Pancreas (tissue), 10 donors: ENCODE measurements around the gene EIF1B. TPM values are rescaled to one million over a fixed set of nuclear protein-coding genes. Genes with fewer than 3 reads are reported as not detected.

Experiments
- ATAC-seq, 4 donors: fragments of 200-7000 bp; cut with Tn5 transposase; one replicate each; pipeline versions ENCODE4 v1.8.0 to v1.9.1; 2020; ENCODE audit warnings: mild to moderate bottlenecking in 4 of 4, moderate library complexity in 4 of 4
- DNase-seq, 6 donors: peaks; one replicate each; pipeline ENCODE4 v3.0.0-alpha.2; 2020
- FAIRE-seq: peaks from 2 replicates; lab custom pipeline; 2012; peaks lifted over from hg19 to GRCh38; lab: Jason Lieb, UNC
- H3K27ac ChIP-seq, 4 donors: fragments of 200-600 bp; sonication (generic); 1 replicate in 3 of 4; 2 replicates in 1 of 4; pipeline versions ENCODE4 v1.5.0 to v1.8.0; 2020
- H3K27me3 ChIP-seq, 4 donors: fragments of 200-600 bp; one replicate each; pipeline ENCODE4 v1.8.0; 2021
- H3K36me3 ChIP-seq, 3 donors: fragments of 200-600 bp; sonication (generic) in 1 of 3; one replicate each; pipeline versions ENCODE4 v1.5.0 to v1.8.0; 2020 to 2021
- H3K4me1 ChIP-seq, 3 donors: fragments of 200-600 bp; one replicate each; pipeline ENCODE4 v1.8.0; 2021
- H3K4me3 ChIP-seq, 4 donors: fragments of 200-600 bp; sonication (generic) in 2 of 4; one replicate each; pipeline versions ENCODE4 v1.5.0 to v1.8.0; 2020 to 2021
- H3K9me3 ChIP-seq, 4 donors: fragments of 200-600 bp; one replicate each; pipeline ENCODE4 v1.8.0; 2021
- CTCF ChIP-seq, 4 donors: fragments of 200-600 bp; sonication (generic) in 3 of 4; IDR thresholded peaks; one replicate each; pipeline versions ENCODE4 v1.5.0 to v1.8.0; 2021; ENCODE audit warnings: antibody characterized with exemption in 4 of 4
- WGBS, 2 donors: extraction: QIAGEN DNeasy Blood & Tissue Kit; methylation state at CpG; one replicate each; pipeline ENCODE4 v1.1.7; 2013; 5-methylcytosine and 5-hydroxymethylcytosine counted together
- intact Hi-C, 3 donors: fragments of 100-400 bp; cut with DNase I; formaldehyde crosslinking; loops; one replicate each; pipeline versions ENCODE4 v1.11.1 to v1.14.2; 2022
- polyA plus RNA-seq, 2 donors: library from polyadenylated mRNA; stranded (reverse); fragments of 200-250 nt; gene quantifications; one replicate each; pipeline ENCODE4 v1.2.3, GENCODE V29; 2013
- total RNA-seq, 6 donors: library from RNA; stranded (reverse); fragmentation: NEBNext Ultra II Directional in 4 of 6; extraction: Animal tissue kit (Norgen Biotek cat#: 25700) in 4 of 6; gene quantifications; one replicate each; pipeline versions ENCODE4 v1.2.1 to v1.2.4, GENCODE V29; 2021 to 2023
- donor health status: healthy with polysubstance abuse.
- donor health status: DM: no; HTN: no; CAD: no; lungs with moderate emphysema.
- donor health status: DM: no; HTN: no; CAD: no.
- donor health status: control.
- donor health status: control.
- donor health status: Bipolar disorder and iron deficiency.
- donor health status: DM: yes; HTN: yes; CAD: no.
- donor health status: DM: no; HTN: no; CAD: no.
- donor health status: DM: no; HTN: no; CAD: no.
- donor health status: DM: yes; HTN: yes; CAD: no.

Gene EIF1B
- total and polyA plus RNA-seq, 8 donors = 18.2 to 64.3 (median 20.5) TPM

- H3K4me1 ChIP-seq = no peaks in the 10 kb centered on the region
- DNase-seq = no peak
- TF ChIP-seq CTCF (IDR thresholded peaks at IDR 0.05) = no peak
- H3K27ac ChIP-seq = no peak overlapping the region
- intact Hi-C loops = no loop called here
- no peaks in the 10 kb centered on the region for H3K9me3 ChIP-seq
- H3K36me3 ChIP-seq = no peaks in the 10 kb centered on the region
- H3K4me3 ChIP-seq = no peak overlapping the region
- H3K27me3 ChIP-seq = no peaks in the 10 kb centered on the region
- ATAC-seq = no peak
- FAIRE-seq = no peak
- 93 to 95% methylated on average over 6 of the region's 6 CpGs for WGBS, 2 donors
Observed at GRCh38 chr3:40290396-40290795, 19.1 kb upstream of the EIF1B start.

GRCh38 chr3:40291471-40291870 lies 18.0 kb upstream of the EIF1B start:
- FAIRE-seq (no peak), DNase-seq (no peak)
- intact Hi-C loops = no loop called here

GRCh38 chr3:40292637-40293349 lies 16.7 kb upstream of the EIF1B start:
- H3K4me3 ChIP-seq = no peak overlapping the region
- FAIRE-seq (no peak), ATAC-seq (no peak), DNase-seq (no peak)
- 72 to 91% methylated on average over 4 of the region's 4 CpGs for WGBS, 2 donors
- no peaks in the 10 kb centered on the region for H3K27me3 ChIP-seq
- H3K9me3 ChIP-seq = no peaks in the 10 kb centered on the region
- intact Hi-C loops = no loop called here
- H3K36me3 ChIP-seq = no peaks in the 10 kb centered on the region
- H3K27ac ChIP-seq = no peak overlapping the region
- no peak for TF ChIP-seq CTCF (IDR thresholded peaks at IDR 0.05)
- no peaks in the 10 kb centered on the region for H3K4me1 ChIP-seq

More at GRCh38 chr3:40291471-40291870, 18.0 kb upstream of the EIF1B start:
- no peaks in the 10 kb centered on the region for H3K9me3 ChIP-seq
- H3K27ac ChIP-seq = no peak overlapping the region
- no peaks in the 10 kb centered on the region for H3K27me3 ChIP-seq
- no peaks in the 10 kb centered on the region for H3K4me1 ChIP-seq
- H3K4me3 ChIP-seq = no peak overlapping the region
- 92 to 93% methylated on average over 4 of the region's 4 CpGs for WGBS, 2 donors
- H3K36me3 ChIP-seq = no peaks in the 10 kb centered on the region
- TF ChIP-seq CTCF (IDR thresholded peaks at IDR 0.05) = no peak
- no peak for ATAC-seq

GRCh38 chr3:40294434-40294833 lies 15.1 kb upstream of the EIF1B start:
- WGBS, 2 donors = 94 to 95% methylated on average over 1 of the region's 1 CpG
- intact Hi-C loops = no loop called here
- TF ChIP-seq CTCF (IDR thresholded peaks at IDR 0.05) = no peak
- Histone ChIP-seq H3K36me3 (no peaks in the 10 kb centered on the region), H3K4me3 (no peak overlapping the region), H3K27me3 (no peaks in the 10 kb centered on the region), H3K4me1 (no peaks in the 10 kb centered on the region), H3K9me3 (no peaks in the 10 kb centered on the region), H3K27ac (no peak overlapping the region)
- DNase-seq (no peak), ATAC-seq (no peak), FAIRE-seq (no peak)

GRCh38 chr3:40298075-40298474 lies 11.4 kb upstream of the EIF1B start:
- FAIRE-seq = no peak
- WGBS, 2 donors = 90 to 91% methylated on average over 2 of the region's 2 CpGs
- no peaks in the 10 kb centered on the region for H3K4me1 ChIP-seq
- DNase-seq = no peak
- H3K36me3 ChIP-seq = no peaks in the 10 kb centered on the region
- no peak overlapping the region for H3K4me3 ChIP-seq
- no peak for TF ChIP-seq CTCF (IDR thresholded peaks at IDR 0.05)
- H3K27me3 ChIP-seq = no peaks in the 10 kb centered on the region
- H3K27ac ChIP-seq = no peak overlapping the region
- ATAC-seq = no peak
- H3K9me3 ChIP-seq = no peaks in the 10 kb centered on the region
- intact Hi-C loops = no loop called here
